Panc1 (cell line): ENCODE results near the gene CNKSR2.

Experiments
- CTCF ChIP-seq: fragments of 450-650 bp; IDR thresholded peaks from 2 replicates; pipeline ENCODE4 v1.5.1; 2017; ENCODE audit warnings: mild to moderate bottlenecking
- POLR2AphosphoS5 ChIP-seq: IDR thresholded peaks from 2 replicates; pipeline ENCODE4 v1.6.1; 2012; ENCODE audit warnings: mild to moderate bottlenecking, low read depth, low read length, moderate library complexity
- REST ChIP-seq, 2 experiments: IDR thresholded peaks; 2 replicates each; pipeline ENCODE4 v1.6.1; 2011 to 2012; ENCODE audit warnings: low read depth in 2 of 2, control low read depth in 1 of 2, low read length in 1 of 2, mild to moderate bottlenecking in 1 of 2, moderate library complexity in 1 of 2; ENCODE audit not compliant: insufficient read depth in 1 of 2
- SIN3A ChIP-seq: IDR thresholded peaks from 2 replicates; pipeline ENCODE4 v1.6.1; 2012; ENCODE audit warnings: low read depth, mild to moderate bottlenecking, low read length, moderate library complexity, borderline replicate concordance; ENCODE audit not compliant: insufficient read depth
- TCF7L2 ChIP-seq: IDR thresholded peaks from 2 replicates; pipeline ENCODE4 v1.6.1; 2011; ENCODE audit warnings: mild to moderate bottlenecking, low read depth, low read length, inconsistent platforms

- TF ChIP-seq CTCF (no peak), POLR2AphosphoS5 (no peak), REST (IDR thresholded peaks at IDR 0.05; ENCODE audit: insufficient read depth in 1 of 2, low read depth in 2 of 2, low read length in 1 of 2) (no peak), TCF7L2 (no peak), SIN3A (no peak)
These were observed 190.8 kb downstream of the CNKSR2 start for GRCh38 chrX:21565025-21565424.
